Neural crest cell (in vitro differentiated cells): Measurements from ENCODE around the gene CRTC1. TPM values are rescaled to one million over a fixed set of nuclear protein-coding genes. Genes with fewer than 3 reads are reported as not detected.
"Not testable (repeated sequence)": the region's sequence is repeated elsewhere in the genome, so short reads cannot be mapped to it uniquely, and the experiment has no call there.

Experiments used
- DNase-seq: peaks from one replicate; pipeline ENCODE4 v3.0.0; 2021; ENCODE audit warnings: low read depth, mixed read lengths, low spot score
- H3K27ac Mint-ChIP-seq: one replicate; pipeline ENCODE4 v1.8.0; 2021; ENCODE audit warnings: mild to moderate bottlenecking, mixed read lengths; ENCODE audit not compliant: unreplicated experiment
- H3K27me3 Mint-ChIP-seq: 2 replicates; pipeline ENCODE4 v1.8.0; 2021; ENCODE audit warnings: low read depth, mild to moderate bottlenecking, mixed read lengths
- H3K36me3 Mint-ChIP-seq: 2 replicates; pipeline ENCODE4 v1.8.0; 2021; ENCODE audit warnings: low read depth, mild to moderate bottlenecking, mixed read lengths
- H3K4me1 Mint-ChIP-seq: 2 replicates; pipeline ENCODE4 v1.8.0; 2021; ENCODE audit warnings: mixed read lengths
- H3K4me3 Mint-ChIP-seq: one replicate; pipeline ENCODE4 v1.8.0; 2021; ENCODE audit warnings: mild to moderate bottlenecking, mixed read lengths
- H3K9me3 Mint-ChIP-seq: 2 replicates; pipeline ENCODE4 v1.8.0; 2021; ENCODE audit warnings: mixed read lengths
- total RNA-seq: library from RNA; stranded (reverse); gene quantifications from 2 replicates; pipeline ENCODE4 v1.2.1, GENCODE V29; 2021
- TF ChIP-seq, protein P1 (sequence below): fragments of 200-600 bp; sonication (generic); conservative IDR thresholded peaks from 2 replicates; pipeline ENCODE4 v1.5.0; 2021; ENCODE audit warnings: antibody characterized with exemption, mild to moderate bottlenecking

The CRTC1 gene
- total RNA-seq, 1 donor from 2014 or later, result 24.1 TPM

DNA sequence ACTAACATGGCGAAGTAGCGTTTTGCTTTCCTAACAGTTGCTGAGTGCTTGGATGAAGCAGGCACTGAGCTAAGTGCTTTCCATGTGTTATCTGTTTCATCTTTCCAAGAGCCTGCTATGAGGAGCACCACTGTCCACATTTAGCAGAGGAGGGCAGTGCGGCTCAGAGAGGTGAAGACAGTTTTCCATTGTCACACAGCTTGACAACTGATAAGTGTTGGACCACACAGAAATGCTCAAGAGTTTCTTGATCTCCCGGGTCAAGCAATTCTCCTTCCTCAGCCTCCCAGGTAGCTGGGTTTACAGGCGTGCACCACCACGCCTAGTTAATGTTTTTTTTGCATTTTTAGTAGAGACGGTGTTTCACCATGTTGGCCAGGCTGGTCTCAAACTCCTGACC is 6.8 kb upstream of the CRTC1 start:
- Mint-ChIP-seq H3K27ac (no peak overlapping the region), H3K9me3 (no peaks in the 10 kb centered on the region), H3K4me1 (peaks cover 14% of the 10 kb centered on the region), H3K4me3 (no peak overlapping the region), H3K27me3 (no peaks in the 10 kb centered on the region), H3K36me3 (no peaks in the 10 kb centered on the region)
- TF ChIP-seq, protein P1, sequence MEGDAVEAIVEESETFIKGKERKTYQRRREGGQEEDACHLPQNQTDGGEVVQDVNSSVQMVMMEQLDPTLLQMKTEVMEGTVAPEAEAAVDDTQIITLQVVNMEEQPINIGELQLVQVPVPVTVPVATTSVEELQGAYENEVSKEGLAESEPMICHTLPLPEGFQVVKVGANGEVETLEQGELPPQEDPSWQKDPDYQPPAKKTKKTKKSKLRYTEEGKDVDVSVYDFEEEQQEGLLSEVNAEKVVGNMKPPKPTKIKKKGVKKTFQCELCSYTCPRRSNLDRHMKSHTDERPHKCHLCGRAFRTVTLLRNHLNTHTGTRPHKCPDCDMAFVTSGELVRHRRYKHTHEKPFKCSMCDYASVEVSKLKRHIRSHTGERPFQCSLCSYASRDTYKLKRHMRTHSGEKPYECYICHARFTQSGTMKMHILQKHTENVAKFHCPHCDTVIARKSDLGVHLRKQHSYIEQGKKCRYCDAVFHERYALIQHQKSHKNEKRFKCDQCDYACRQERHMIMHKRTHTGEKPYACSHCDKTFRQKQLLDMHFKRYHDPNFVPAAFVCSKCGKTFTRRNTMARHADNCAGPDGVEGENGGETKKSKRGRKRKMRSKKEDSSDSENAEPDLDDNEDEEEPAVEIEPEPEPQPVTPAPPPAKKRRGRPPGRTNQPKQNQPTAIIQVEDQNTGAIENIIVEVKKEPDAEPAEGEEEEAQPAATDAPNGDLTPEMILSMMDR, result no peak
- no peak for DNase-seq

GRCh38 chr19:18677156-18677555 is 6.3 kb upstream of the CRTC1 start:
- H3K27ac Mint-ChIP-seq, result peak overlapping the region; percentile 83
- H3K27me3 Mint-ChIP-seq, result no peaks in the 10 kb centered on the region
- H3K36me3 Mint-ChIP-seq, result no peaks in the 10 kb centered on the region
- no peaks in the 10 kb centered on the region for H3K9me3 Mint-ChIP-seq
- TF ChIP-seq, protein P1, result no peak
- H3K4me3 Mint-ChIP-seq, result peak overlapping the region; percentile 48
- DNase-seq, result no peak
- peaks cover 14% of the 10 kb centered on the region for H3K4me1 Mint-ChIP-seq

GRCh38 chr19:18680148-18680547 is 3.3 kb upstream of the CRTC1 start:
- not testable (repeated sequence) for H3K27me3 Mint-ChIP-seq, DNase-seq, H3K36me3 Mint-ChIP-seq, H3K27ac Mint-ChIP-seq, H3K9me3 Mint-ChIP-seq
- Mint-ChIP-seq H3K4me1 (peaks cover 25% of the 10 kb centered on the region), H3K4me3 (peak overlapping the region; percentile 41)

GRCh38 chr19:18682807-18683108 is 722 bp upstream of the CRTC1 start:
- TF ChIP-seq, protein P1, result no peak
- H3K4me1 Mint-ChIP-seq, result peaks cover 25% of the 10 kb centered on the region
- DNase-seq, result no peak
- no peaks in the 10 kb centered on the region for H3K27me3 Mint-ChIP-seq
- H3K9me3 Mint-ChIP-seq, result no peaks in the 10 kb centered on the region
- H3K4me3 Mint-ChIP-seq, result peak overlapping the region; percentile 86
- peak overlapping the region; percentile 75 for H3K27ac Mint-ChIP-seq
- no peaks in the 10 kb centered on the region for H3K36me3 Mint-ChIP-seq

GRCh38 chr19:18683958-18684641 is 620 bp downstream of the CRTC1 start:
- H3K4me3 Mint-ChIP-seq, result peak overlapping the region; percentile 73
- no peaks in the 10 kb centered on the region for H3K36me3 Mint-ChIP-seq
- peaks cover 18% of the 10 kb centered on the region for H3K4me1 Mint-ChIP-seq
- TF ChIP-seq, protein P1, result no peak
- H3K27ac Mint-ChIP-seq, result no peak overlapping the region
- no peaks in the 10 kb centered on the region for H3K27me3 Mint-ChIP-seq
- no peaks in the 10 kb centered on the region for H3K9me3 Mint-ChIP-seq
- no peak for DNase-seq

GRCh38 chr19:18684642-18684993 is 1.1 kb downstream of the CRTC1 start:
- TF ChIP-seq, protein P1, result no peak
- Mint-ChIP-seq H3K4me1 (peaks cover 18% of the 10 kb centered on the region), H3K27me3 (no peaks in the 10 kb centered on the region), H3K9me3 (no peaks in the 10 kb centered on the region), H3K36me3 (no peaks in the 10 kb centered on the region), H3K27ac (no peak overlapping the region), H3K4me3 (peak overlapping the region; percentile 73)
- no peak for DNase-seq
